NCI-H2196 treated with DMSO at 0.1 percent for 48 hours (cell line): ENCODE results near the gene GRK7.
"Not testable (repeated sequence)": the region's sequence is repeated elsewhere in the genome, so short reads cannot be mapped to it uniquely, and the experiment has no call there.

Experiments used
- DNase-seq: peaks from one replicate; lab custom pipeline; 2025; ENCODE audit not compliant: unreplicated experiment; lab: John Stamatoyannopoulos, UW

The GRK7 gene

DNA sequence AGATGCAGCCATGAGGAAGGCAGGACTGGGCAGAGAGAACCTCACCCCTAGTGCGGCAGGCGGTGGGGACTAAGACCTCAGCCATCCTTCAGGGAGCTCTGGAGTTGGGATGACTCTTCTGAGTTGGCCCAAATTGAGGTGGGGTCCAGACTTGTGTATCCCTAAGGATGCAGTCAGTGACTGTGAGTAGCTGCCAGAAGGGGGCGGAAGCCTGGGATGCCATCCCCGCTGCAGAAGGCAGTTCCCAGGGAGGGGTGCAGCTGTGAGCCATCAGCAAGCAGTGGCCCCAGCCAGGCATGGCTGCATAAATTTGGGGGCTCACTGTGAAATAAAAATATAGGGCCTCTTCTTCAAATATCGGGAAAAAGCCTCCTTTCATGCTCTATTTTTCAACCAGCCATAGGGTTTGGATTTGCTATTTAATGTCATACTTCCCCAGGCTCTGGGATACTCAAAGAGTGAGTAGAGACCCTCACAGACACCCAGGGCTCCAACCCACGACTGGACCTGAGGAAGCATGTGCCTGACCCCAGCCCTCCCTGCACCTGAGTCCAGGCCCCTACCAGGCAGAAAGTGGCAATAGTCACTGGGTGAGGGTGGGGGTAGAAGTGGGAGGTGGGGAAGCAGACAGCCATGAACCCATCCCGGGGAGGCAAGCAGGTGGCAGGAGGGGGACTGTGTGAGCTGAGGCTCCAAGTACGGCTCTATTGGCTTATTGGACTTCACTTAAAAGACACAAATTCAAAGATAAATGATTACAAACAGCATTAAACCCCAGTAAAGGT lies 30.5 kb downstream of the GRK7 start:
- DNase-seq, result no peak

DNA sequence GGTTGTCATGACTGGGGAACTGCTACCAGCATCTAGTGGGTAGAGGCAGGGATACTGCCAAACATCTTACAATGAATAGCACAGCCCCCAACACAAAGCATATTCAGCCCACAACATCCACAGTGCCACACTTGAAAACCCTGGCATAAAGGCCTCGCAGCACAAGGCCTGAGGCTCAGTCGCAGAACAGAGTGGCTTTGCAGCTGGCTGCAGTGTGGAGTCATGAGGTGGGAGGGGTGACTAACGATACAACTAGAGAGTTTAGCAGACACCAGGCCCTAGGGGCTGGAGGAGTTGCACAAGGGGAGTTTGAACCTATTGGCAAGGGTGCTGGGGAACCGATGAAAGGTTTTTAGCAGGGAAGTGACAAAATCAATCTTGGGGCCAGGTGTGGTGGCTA lies 32.1 kb downstream of the GRK7 start:
- DNase-seq, result no peak

DNA sequence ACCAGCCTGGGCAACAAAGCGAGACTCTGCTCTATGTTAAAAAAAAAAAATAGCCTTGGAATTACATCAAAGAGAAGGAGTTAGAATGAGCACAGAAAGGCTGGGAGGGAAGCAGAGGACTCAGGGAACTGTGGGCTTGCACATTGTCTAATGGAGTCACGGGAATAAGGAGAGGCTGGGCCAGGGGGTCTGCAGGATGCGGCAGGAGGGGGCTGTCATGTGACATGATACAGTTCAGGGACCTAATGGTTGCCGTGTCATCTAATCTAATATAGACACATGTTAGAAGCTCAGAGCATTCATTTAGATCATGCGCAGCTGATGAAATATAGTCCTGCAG lies 32.5 kb downstream of the GRK7 start:
- no peak for DNase-seq

DNA sequence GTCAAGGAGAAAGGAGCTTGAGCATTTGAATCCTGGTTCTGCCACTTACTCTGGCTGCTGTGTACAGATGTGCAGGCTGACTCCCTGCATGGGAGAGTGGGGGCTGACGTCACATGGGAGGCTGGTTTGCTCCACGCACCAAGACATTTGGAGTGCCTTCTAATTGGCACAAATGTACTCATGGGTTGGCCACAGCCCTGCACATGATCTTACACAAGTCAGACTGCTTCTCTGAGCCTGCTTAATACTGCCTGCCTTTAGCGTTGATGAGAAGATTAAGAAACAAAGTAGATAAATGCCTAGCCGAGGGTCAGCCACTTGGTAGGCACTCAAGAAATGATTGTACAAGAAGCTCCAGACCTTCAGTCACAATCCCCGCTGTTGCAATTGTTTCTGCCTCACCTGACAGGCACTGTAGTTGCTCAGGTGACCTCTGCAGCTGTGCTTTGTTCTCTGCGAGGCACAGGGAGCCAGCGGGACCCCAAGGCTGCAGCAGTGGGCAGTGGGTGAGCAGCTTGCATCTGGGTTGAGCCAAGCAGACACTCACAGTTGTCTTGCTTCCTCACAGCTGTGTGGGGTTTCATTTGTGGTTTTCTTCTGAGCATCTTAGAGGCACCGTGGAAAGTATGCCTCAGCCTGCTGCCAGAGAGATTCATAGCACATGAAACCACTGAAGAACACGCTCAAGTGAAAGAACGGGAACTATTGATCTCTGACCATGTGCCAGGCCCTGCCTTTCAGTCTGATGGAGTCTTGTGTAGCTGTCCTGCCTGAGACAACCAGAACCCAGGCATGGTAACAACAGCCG lies 33.1 kb downstream of the GRK7 start:
- no peak for DNase-seq

DNA sequence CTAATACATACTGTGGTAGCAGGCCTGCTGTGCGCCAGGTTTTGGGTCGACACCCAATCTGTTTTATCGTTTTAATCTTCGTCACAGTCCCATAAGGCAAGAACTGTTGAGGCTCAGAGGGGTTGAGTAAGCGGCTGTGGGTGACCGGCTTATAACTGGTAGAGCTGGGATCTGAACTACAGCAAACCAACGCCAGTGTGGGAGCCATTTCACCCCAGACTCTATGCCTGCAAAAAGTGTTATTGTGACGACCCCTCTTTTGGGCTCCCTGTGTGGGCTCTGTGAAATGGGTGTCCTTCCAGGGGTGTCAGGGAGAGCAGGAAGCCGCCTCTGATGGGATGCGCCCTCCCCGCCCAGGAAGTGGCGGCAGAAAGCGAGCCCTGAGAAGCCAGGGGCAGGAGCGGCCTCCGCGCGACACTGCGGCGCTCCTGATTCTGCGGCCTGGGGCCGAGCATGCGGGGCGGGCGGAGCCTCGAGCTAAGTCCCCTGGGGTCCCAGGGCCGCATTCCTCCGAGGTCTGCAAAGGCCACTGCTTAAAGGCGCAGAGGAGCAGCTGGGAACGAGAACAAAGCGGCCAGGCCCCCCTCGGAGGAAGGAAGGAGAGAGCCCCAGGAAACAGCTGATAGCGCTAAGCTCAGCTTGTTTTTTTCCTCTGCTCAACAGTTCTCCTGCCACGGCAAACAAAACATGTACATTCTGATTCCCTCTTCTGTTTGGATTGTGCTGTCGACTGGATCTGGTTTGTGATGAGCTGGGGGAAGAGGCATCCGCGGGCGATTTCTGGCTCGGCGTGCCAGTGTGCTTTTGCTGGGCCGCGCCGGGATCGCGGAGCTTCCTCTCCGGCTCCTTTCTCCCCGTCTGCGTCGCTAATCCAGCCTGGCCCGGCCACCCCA lies 33.9 kb downstream of the GRK7 start:
- DNase-seq, result no peak

DNA sequence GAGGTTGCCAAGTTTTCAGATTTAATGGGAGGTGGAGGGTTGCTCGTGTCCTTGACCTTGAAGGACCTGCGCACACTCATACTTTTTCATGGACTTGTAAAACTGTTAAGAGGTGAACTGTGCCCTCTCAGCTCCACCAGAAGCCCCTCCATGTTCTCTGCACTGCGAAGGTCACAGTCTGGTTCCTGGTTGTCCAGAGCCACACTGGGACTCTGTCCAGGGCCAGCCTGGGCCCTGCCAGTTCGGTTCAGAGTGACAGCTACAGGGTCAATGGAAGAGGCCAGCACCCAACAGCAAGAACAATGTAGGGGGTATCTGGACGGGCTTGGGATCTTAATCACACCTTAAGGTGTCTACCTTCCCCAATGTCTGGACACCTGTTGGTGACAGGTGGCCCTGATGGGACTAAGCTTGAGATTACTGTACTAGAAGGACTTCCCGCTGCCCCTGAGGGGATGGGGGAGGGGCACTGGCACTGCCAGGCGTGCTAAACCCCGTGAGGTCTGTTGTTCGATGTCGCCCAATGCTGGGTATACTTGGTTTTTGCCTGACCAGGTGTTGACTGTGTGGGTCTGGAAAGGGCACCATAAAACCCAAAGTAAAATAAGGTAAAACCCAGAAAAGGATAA lies 34.7 kb downstream of the GRK7 start:
- DNase-seq, result no peak

DNA sequence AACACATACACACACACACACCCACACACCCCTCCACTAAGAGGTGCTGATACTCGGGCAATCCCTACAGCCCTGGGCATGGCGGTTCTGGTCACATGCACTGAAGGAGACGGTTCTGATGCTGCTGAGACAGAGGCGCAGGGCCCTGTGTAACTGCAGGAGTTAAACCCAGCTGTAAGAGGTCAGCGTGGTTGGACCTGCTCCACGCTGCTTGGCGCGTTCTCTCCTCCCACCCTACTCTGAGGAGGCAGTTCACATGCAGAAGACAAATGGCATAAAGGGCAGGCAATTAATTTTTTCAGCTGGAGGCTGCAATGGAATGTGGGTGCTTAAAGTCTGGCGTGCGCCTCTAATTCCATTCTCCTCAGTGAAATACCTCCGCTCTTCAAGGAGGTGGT lies 35.2 kb downstream of the GRK7 start:
- no peak for DNase-seq

DNA sequence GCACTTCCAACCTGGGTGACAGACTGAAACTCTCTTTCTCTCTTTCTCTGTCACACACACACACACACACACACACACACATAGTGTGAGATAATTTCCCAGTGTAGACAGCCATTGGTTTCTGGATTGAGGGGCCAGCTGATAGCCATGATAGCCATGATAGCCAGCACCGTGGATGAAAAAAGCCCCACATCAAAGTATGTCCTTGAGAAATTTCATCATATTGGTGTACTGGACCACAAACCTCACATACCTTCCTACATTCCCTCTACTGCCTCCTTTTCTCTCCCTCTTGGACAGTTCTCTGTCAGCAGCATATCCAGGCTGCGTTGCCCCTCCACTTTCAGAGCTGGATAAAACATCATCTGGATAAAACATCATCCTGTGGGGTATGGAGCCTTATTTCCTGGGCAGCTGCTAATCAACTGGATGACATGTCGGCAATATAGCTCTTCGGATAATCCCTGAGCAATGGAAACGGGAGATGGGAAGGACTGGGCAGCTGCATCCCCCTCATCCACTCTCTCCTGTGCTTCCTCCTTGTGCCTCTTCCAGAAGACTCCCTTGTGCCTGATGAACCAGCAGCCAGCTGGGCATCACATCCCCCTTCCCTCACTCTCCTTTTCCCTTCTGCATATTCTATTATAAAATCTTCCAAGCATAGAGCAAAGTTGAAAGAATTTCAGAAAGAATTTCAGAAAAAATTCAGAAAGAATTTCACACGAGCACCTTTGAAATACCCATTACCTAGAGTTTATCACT lies 39.3 kb downstream of the GRK7 start:
- DNase-seq, result no peak

DNA sequence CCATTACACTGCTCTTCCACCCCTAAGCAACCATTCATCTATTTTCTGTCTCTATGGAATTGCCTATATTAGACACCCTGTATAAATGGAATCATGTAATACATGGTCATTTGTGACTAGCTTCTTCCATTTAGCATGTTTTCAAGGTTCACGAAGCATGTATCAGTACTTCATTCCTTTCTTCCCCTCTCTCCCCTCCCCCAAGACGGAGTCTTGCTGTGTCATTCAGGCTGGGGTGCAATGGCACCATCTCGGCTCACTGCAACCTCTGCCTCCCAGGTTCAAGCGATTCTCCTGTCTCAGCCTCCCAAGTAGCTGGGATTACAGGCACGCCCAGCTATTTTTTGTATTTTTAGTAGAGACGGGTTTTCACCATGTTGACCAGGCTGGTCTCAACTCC lies 40.3 kb downstream of the GRK7 start:
- not testable (repeated sequence) for DNase-seq

DNA sequence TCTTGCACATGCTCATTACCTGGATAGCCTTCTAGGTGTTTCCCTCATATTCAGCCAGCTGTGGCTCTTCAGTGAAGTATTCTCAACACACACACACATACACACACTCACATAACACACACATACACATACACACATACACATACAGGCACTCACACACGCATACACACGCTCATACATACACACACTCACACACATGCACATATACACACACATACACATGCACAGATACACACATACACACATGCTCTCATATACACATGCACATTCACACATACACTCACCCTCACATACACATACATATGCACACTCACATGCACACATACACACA lies 41.2 kb downstream of the GRK7 start:
- DNase-seq, result no peak

DNA sequence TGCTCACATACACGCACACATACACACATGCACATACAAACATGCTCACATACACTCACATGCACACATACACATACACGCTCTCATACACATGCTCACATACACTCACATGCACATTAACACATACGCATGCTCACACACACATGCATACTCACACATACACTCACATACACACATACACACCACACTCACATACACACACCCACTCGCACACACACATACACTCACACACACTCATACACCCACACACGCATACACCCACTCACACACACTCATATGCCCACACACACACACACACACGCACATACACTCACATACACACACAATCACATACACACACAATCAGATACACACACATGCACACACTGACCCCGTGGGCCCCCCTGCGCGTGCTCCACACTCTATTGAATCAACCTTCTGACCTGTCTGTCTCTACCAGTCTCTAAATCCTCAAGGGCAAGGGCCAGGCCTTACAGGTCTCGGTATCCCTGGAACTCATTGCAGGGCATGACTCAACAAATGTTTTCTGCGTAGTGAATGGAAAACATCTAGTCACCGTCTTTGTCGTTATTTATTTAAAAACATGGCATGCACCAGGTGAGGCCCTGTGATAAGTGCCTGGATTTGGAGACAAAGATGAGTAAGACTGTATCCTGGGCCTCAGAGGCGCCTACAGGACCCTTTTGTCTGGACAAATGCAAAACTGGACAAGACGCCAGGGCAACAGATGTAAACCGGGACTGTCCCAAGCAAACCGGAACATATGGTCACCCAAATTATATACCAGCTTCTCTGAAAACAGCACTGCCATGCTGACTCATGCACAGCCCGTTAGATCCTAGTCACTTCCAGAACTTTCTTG lies 41.8 kb downstream of the GRK7 start:
- DNase-seq, result no peak

DNA sequence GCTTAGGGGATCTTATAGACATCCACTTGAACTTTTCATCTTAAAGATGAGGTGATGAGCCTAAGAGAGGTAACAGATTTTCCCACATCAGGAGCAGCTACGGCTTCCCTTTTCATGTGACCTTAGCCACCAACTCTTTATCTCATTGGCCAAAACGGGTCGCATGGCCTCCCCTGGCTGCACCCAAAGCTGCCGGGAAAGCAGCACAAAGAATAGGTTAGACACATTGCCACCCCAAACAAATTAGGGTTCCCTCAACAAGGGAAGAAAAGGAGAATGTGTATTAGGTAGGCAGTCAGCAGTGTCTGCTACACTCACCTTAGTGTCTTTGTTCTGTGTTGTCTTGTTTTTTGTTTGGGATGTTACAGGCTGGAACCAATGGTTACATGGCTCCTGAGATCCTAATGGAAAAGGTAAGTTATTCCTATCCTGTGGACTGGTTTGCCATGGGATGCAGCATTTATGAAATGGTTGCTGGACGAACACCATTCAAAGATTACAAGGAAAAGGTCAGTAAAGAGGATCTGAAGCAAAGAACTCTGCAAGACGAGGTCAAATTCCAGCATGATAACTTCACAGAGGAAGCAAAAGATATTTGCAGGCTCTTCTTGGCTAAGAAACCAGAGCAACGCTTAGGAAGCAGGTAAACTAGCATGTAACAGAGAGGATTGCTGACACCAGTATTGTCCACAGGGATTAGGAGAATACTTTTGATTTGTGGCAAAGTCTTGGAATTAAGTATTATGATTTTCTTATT lies 44.2 kb downstream of the GRK7 start:
- no peak for DNase-seq

DNA sequence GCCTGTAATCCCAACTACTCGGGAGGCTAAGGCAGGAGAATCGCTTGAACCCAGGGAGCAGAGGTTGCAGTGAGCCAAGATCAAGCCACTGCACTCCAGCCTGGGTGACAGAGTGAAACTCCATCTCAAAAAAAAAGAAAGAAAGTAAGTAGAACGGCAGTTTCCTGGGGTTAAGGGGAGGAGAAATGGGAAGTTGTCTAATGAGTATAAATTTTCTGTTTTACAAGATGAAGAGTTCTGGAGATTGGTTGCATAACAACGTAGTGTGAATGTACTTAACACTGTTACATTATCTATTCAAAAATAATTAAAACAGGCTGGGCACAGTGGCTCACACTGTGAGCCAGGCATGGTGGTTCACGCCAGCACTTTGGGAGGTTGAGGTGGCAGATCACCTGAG lies 45.4 kb downstream of the GRK7 start:
- no peak for DNase-seq

DNA sequence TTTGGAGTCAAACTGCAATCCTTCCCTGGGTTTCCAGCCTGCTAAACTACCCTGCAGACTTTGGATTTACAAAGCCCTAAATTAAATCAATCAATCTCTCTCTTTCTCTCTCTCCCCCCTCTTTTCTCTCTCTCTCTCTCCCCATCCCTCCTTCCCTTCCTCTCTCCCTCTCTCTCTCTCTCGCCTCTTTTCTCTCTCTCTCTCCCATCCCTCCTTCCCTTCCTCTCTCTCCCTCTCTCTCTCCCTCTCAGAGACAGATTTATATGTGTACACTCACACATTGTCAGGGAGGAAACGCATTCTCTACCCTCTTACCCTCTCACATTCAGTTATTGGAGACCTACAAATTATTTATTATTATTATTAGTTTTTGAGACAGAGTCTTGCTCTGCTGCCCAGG lies 47.0 kb downstream of the GRK7 start:
- DNase-seq, result no peak

DNA sequence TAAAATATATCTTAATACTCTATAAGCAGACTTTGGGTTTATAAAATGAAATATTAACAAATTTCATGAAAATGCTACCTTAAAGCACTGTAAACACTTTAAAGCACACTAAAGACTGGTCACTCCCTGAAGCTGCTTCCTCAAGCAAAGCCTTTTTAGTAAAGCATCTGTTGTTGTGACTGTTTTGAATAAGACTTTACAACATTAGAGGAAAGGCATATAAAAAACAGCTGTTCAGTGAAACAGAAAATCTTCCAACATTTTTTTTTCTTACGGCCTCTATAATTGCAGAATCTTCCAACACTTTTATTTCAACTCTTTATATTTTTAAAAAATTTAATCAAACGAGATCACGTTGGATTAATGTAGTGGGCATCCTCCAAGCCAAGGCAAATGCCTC lies 48.1 kb downstream of the GRK7 start:
- no peak for DNase-seq

DNA sequence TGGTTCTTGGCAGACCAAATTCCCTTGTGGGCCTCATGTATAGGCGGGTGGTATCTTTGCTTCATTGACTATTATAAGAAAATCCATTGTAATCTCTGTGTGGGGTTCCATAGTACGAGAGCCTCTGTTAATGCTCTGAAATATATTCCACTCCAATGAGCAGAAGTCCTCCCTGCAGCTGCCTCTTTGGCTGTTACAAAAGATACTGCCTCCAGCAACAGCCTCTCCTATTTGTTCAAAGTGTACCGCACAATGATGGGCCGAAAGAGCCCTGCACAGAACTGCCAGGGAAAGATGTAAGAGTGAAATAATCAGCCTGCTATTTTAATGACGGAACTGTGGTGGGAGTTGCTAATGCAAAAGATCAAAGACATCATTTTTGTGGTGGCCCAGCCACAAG lies 48.9 kb downstream of the GRK7 start:
- DNase-seq, result no peak

DNA sequence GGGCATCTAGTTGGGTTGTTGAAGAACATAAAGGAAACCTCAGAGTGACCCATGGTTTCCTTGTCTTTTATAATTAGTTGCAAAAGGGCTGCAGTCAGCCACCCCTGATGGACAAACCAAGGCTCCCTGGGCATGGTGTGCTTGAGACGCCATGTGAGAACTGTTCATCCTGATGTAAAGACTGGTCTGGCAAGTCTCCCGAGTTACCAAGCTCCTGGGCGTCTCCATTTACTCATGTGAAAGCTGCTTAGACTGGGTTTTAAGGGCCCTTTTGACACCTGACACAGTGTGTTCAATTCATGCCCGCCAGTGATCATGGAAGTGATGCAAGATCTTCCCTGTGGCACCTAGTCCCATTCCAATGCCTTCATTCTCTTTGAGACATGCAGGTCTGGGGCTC lies 49.4 kb downstream of the GRK7 start:
- no peak for DNase-seq
